GM19395 (cell line): ENCODE data around the gene YBX1.
"Not testable (repeated sequence)": the region's sequence is repeated elsewhere in the genome, so short reads cannot be mapped to it uniquely, and the experiment has no call there.

Source experiments
- ATAC-seq: cut with Tn5 transposase; IDR thresholded peaks from one replicate; pipeline ENCODE4 v1.9.1; 2021; ENCODE audit warnings: mild to moderate bottlenecking, moderate library complexity; ENCODE audit not compliant: unreplicated experiment

Gene YBX1

GRCh38 chr1:42686418-42686817 lies 4.2 kb downstream of the YBX1 start:
- no peak for ATAC-seq

- no peak for ATAC-seq
Measured at GRCh38 chr1:42689912-42690311, 7.7 kb downstream of the YBX1 start.

- ATAC-seq: no peak
Measured at GRCh38 chr1:42690477-42691156, 8.4 kb downstream of the YBX1 start.

- no peak for ATAC-seq
Measured at GRCh38 chr1:42691157-42691498, 8.9 kb downstream of the YBX1 start.

GRCh38 chr1:42692461-42692860 lies 10.2 kb downstream of the YBX1 start:
- ATAC-seq: no peak

- ATAC-seq: no peak
Measured at GRCh38 chr1:42692911-42693310, 10.7 kb downstream of the YBX1 start.

GRCh38 chr1:42698081-42698813 lies 16.0 kb downstream of the YBX1 start:
- ATAC-seq: no peak

GRCh38 chr1:42700006-42700405 lies 17.8 kb downstream of the YBX1 start:
- ATAC-seq: no peak

GRCh38 chr1:42703888-42704464 lies 21.8 kb downstream of the YBX1 start:
- no peak for ATAC-seq

GRCh38 chr1:42712808-42713207 lies 30.6 kb downstream of the YBX1 start:
- ATAC-seq: not testable (repeated sequence)

- ATAC-seq: no peak
Measured at GRCh38 chr1:42713293-42713692, 31.1 kb downstream of the YBX1 start.

GRCh38 chr1:42714441-42714840 lies 32.2 kb downstream of the YBX1 start:
- ATAC-seq: not testable (repeated sequence)

GRCh38 chr1:42720868-42721267 lies 38.6 kb downstream of the YBX1 start:
- ATAC-seq: no peak

GRCh38 chr1:42721926-42722325 lies 39.7 kb downstream of the YBX1 start:
- no peak for ATAC-seq

GRCh38 chr1:42722403-42722802 lies 40.2 kb downstream of the YBX1 start:
- ATAC-seq: not testable (repeated sequence)

GRCh38 chr1:42723511-42723910 lies 41.3 kb downstream of the YBX1 start:
- no peak for ATAC-seq

GRCh38 chr1:42725820-42726219 lies 43.6 kb downstream of the YBX1 start:
- ATAC-seq: not testable (repeated sequence)

- ATAC-seq: no peak
Measured at GRCh38 chr1:42730002-42730401, 47.8 kb downstream of the YBX1 start.

- ATAC-seq: no peak
Measured at GRCh38 chr1:42730988-42731387, 48.8 kb downstream of the YBX1 start.

GRCh38 chr1:42731585-42731984 lies 49.4 kb downstream of the YBX1 start:
- ATAC-seq: no peak

GRCh38 chr1:42732126-42732680 lies 50.0 kb downstream of the YBX1 start:
- ATAC-seq: no peak
